Transverse colon (tissue), 4 donors: Measurements from ENCODE around the gene TLR7. TPM values are rescaled to one million over a fixed set of nuclear protein-coding genes. Genes with fewer than 3 reads are reported as not detected.

Experiments used
- DNase-seq: peaks from one replicate; pipeline ENCODE4 v3.0.0-alpha.2; 2019
- H3K27ac ChIP-seq, 4 donors: fragments of 200-600 bp; sonication (generic); 2 replicates each; pipeline ENCODE4 v1.5.1; 2016 to 2018; ENCODE audit warnings: inconsistent platforms in 4 of 4
- H3K27me3 ChIP-seq: fragments of 200-600 bp; sonication (generic); 2 replicates; pipeline ENCODE4 v1.5.1; 2017; ENCODE audit warnings: inconsistent platforms
- H3K36me3 ChIP-seq, 4 donors: fragments of 200-600 bp; sonication (generic); 2 replicates each; pipeline ENCODE4 v1.5.1; 2017 to 2019; ENCODE audit warnings: inconsistent platforms in 4 of 4
- H3K4me1 ChIP-seq, 4 donors: fragments of 200-600 bp; sonication (generic); 2 replicates each; pipeline ENCODE4 v1.5.1; 2017 to 2020; ENCODE audit warnings: inconsistent platforms in 4 of 4
- H3K4me3 ChIP-seq, 4 donors: fragments of 200-600 bp; sonication (generic); 1 replicate in 1 of 4; 2 replicates in 3 of 4; pipeline versions ENCODE4 v1.5.1 to v1.6.1; 2017 to 2019; ENCODE audit warnings: inconsistent platforms in 4 of 4
- H3K9me3 ChIP-seq, 2 donors: fragments of 200-600 bp; sonication (generic); 2 replicates each; pipeline ENCODE4 v1.5.1; 2017 to 2019; ENCODE audit warnings: inconsistent platforms in 2 of 2
- EP300 ChIP-seq: sonication (generic); formaldehyde crosslinking; IDR thresholded peaks from one replicate; pipeline ENCODE4 v1.6.1; 2017; ENCODE audit warnings: antibody characterized with exemption, low read depth
- POLR2A ChIP-seq: fragments of 450-650 bp; IDR thresholded peaks from one replicate; pipeline ENCODE4 v1.6.1; 2016; ENCODE audit warnings: antibody characterized with exemption, mild to moderate bottlenecking, moderate library complexity
- POLR2AphosphoS5 ChIP-seq, 3 donors: sonication (generic); formaldehyde crosslinking; IDR thresholded peaks; one replicate each; pipeline ENCODE4 v1.6.1; 2016; ENCODE audit warnings: antibody characterized with exemption in 3 of 3
- WGBS, 2 donors: methylation state at CpG; one replicate each; pipeline ENCODE4 v1.1.5; 2018; ENCODE audit warnings: low coverage in 1 of 2; 5-methylcytosine and 5-hydroxymethylcytosine counted together
- in situ Hi-C, 4 donors: fragments of 200-750 bp; cut with MboI; loops; one replicate each; pipeline versions ENCODE4 v1.15.0 to v1.15.1; 2017; ENCODE audit warnings: low sequenced_read_pairs in 3 of 4, low pct_ligation_motif_present in 1 of 4, low pct_unique_long_range_greater_than_20kb in 1 of 4
- intact Hi-C: fragments of 100-400 bp; cut with DNase I; formaldehyde crosslinking; loops from one replicate; pipeline ENCODE4 v1.15.1; 2023; ENCODE audit warnings: low total_unique reads
- total RNA-seq, 4 donors: library from RNA; depleted of rRNA; stranded (reverse); fragments of >200 nt; gene quantifications; one replicate each; pipeline ENCODE4 v1.1.0, GENCODE V29; 2016
- TF ChIP-seq, protein P1 (sequence below), 5 experiments: fragments of 200-600 bp in 3 of 5; fragments of 450-650 bp in 2 of 5; sonication (generic) in 3 of 5; IDR thresholded peaks; 1 replicate in 2 of 5; 2 replicates in 3 of 5; pipeline ENCODE4 v1.5.1; 2016 to 2017; ENCODE audit warnings: antibody characterized with exemption in 5 of 5, inconsistent platforms in 3 of 5, mild to moderate bottlenecking in 2 of 5, moderate library complexity in 1 of 5

The TLR7 gene
- total RNA-seq, 4 donors from 2014 or later: 0.27 to 0.95 (median 0.75) TPM; not detected in 1

DNA sequence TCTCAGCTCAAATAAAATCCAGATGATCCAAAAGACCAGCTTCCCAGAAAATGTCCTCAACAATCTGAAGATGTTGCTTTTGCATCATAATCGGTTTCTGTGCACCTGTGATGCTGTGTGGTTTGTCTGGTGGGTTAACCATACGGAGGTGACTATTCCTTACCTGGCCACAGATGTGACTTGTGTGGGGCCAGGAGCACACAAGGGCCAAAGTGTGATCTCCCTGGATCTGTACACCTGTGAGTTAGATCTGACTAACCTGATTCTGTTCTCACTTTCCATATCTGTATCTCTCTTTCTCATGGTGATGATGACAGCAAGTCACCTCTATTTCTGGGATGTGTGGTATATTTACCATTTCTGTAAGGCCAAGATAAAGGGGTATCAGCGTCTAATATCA, 20.9 kb downstream of the TLR7 start:
- WGBS, 2 donors: 63% methylated on average over 3 of the region's 3 CpGs; no CpG with 5 or more reads in 1 of the 2 donors
- Histone ChIP-seq H3K4me3 (no peak overlapping the region), H3K27ac (no peak overlapping the region), H3K9me3 (no peaks in the 10 kb centered on the region), H3K27me3 (no peaks in the 10 kb centered on the region), H3K4me1 (no peaks in the 10 kb centered on the region), H3K36me3 (no peaks in the 10 kb centered on the region)
- TF ChIP-seq, protein P1, sequence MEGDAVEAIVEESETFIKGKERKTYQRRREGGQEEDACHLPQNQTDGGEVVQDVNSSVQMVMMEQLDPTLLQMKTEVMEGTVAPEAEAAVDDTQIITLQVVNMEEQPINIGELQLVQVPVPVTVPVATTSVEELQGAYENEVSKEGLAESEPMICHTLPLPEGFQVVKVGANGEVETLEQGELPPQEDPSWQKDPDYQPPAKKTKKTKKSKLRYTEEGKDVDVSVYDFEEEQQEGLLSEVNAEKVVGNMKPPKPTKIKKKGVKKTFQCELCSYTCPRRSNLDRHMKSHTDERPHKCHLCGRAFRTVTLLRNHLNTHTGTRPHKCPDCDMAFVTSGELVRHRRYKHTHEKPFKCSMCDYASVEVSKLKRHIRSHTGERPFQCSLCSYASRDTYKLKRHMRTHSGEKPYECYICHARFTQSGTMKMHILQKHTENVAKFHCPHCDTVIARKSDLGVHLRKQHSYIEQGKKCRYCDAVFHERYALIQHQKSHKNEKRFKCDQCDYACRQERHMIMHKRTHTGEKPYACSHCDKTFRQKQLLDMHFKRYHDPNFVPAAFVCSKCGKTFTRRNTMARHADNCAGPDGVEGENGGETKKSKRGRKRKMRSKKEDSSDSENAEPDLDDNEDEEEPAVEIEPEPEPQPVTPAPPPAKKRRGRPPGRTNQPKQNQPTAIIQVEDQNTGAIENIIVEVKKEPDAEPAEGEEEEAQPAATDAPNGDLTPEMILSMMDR (IDR thresholded peaks at IDR 0.05): no peak
- no peak for TF ChIP-seq POLR2A
- no peak for TF ChIP-seq POLR2AphosphoS5 (IDR thresholded peaks at IDR 0.05)
- TF ChIP-seq EP300: no peak
- in situ Hi-C loops (no loop called here), intact Hi-C loops (no loop called here)
- no peak for DNase-seq

DNA sequence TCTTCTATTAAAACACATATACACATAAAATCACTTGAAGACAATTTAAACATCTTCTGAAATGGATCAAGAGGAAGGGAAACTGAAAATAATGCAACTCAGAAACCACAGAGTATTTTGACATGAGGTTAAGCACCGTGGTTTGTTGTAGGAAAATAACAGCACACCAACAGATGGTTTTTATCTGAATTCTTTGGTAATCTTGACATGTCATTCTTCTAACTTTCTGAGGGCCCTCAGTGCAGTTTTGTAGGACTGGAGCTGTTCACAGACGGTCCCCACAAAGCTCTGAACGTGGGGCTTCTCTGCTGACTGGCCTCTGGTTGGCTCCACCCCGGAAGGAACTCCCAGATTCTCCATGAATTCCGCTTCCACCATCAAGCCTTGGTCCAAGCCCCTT, 23.6 kb downstream of the TLR7 start:
- H3K27me3 ChIP-seq: no peaks in the 10 kb centered on the region
- H3K36me3 ChIP-seq: no peaks in the 10 kb centered on the region
- no peak for DNase-seq
- H3K4me1 ChIP-seq: no peaks in the 10 kb centered on the region
- no peak overlapping the region for H3K4me3 ChIP-seq
- no peaks in the 10 kb centered on the region for H3K9me3 ChIP-seq
- intact Hi-C loops: loop anchor here (10.0 kb wide), 1 partner anchor 76 kb away; no protein-coding TSS in a partner anchor
- H3K27ac ChIP-seq: peak overlapping the region in 1 of 4 donors; percentile 43
- WGBS, 2 donors: 55% methylated on average over 5 of the region's 5 CpGs; no CpG with 5 or more reads in 1 of the 2 donors
- no peak for TF ChIP-seq POLR2A
- in situ Hi-C loops: loop anchor here in 1 of 4 donors (10.0 kb wide), 1 partner anchor 66 kb away; no protein-coding TSS in a partner anchor

DNA sequence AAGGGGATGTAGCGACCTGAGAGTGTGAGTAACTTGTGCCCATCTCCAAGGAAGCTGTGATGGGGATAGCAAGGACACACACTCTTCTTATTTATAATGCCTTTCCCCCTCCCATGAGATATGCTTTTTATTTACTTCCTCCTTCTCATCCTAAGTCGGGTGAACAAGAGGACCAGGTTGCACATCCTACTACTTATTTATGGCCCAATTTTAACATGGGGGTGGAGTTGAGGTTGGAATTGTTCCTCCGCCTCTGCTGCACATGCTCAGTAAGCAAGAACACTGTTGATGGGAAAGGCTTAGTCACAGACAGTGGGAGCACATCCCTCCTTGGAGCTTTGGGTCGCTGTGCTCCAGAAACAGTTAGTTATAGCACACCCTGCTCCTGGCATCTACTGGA, 24.3 kb downstream of the TLR7 start:
- Histone ChIP-seq H3K9me3 (no peaks in the 10 kb centered on the region), H3K27ac (peak overlapping the region in 1 of 4 donors; percentile 43), H3K4me1 (no peaks in the 10 kb centered on the region), H3K36me3 (no peaks in the 10 kb centered on the region), H3K27me3 (no peaks in the 10 kb centered on the region), H3K4me3 (no peak overlapping the region)
- TF ChIP-seq, protein P1 (IDR thresholded peaks at IDR 0.05): no peak
- TF ChIP-seq POLR2AphosphoS5 (IDR thresholded peaks at IDR 0.05) (no peak), POLR2A (no peak), EP300 (no peak)
- DNase-seq: no peak
- 62% methylated on average over 4 of the region's 4 CpGs; no CpG with 5 or more reads in 1 of the 2 donors for WGBS, 2 donors
- intact Hi-C loops (loop anchor here (10.0 kb wide), 1 partner anchor 76 kb away; no protein-coding TSS in a partner anchor), in situ Hi-C loops (loop anchor here in 1 of 4 donors (10.0 kb wide), 1 partner anchor 66 kb away; no protein-coding TSS in a partner anchor)

DNA sequence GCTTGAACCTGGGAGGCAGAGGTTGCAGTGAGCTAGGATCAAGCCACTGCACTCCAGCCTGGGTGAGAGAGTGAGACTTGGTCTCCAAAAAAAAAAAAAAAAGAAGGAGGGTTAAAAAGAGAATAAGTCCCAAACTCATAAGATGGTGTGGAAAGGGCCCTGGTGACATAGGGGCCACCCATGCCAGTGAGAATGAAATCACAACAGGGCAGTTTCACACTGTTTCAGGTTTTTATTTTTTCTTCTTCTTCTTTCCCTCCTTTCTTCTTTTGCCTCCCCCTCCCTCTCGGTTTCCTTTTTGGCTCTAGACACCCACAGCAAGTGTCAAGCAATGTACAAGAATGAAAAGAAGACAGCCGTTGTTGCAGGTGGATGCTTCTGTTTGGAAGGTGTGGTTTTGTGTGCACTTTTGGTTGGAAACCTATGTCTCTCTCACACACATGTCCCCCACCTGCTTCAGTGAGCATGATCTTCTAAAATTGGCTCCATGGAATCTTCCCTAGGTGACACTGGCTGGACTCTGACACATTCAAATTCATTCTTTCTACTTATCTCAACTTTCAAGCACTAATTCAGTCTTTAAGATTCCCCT, 25.1 kb downstream of the TLR7 start:
- 33% methylated on average over 2 of the region's 2 CpGs; no CpG with 5 or more reads in 1 of the 2 donors for WGBS, 2 donors
- intact Hi-C loops: loop anchor here (10.0 kb wide), 1 partner anchor 77 kb away; no protein-coding TSS in a partner anchor
- no peak for DNase-seq
- H3K27ac ChIP-seq: no peak overlapping the region
- no peak overlapping the region for H3K4me3 ChIP-seq
- no peaks in the 10 kb centered on the region for H3K9me3 ChIP-seq
- in situ Hi-C loops: loop anchor here in 1 of 4 donors (10.0 kb wide), 1 partner anchor 67 kb away; no protein-coding TSS in a partner anchor
- no peaks in the 10 kb centered on the region for H3K36me3 ChIP-seq
- H3K27me3 ChIP-seq: no peaks in the 10 kb centered on the region
- TF ChIP-seq, protein P1 (IDR thresholded peaks at IDR 0.05): no peak
- no peak for TF ChIP-seq POLR2AphosphoS5 (IDR thresholded peaks at IDR 0.05)
- TF ChIP-seq EP300: no peak
- no peak for TF ChIP-seq POLR2A
- no peaks in the 10 kb centered on the region for H3K4me1 ChIP-seq
